K562 (cell line): ENCODE results near the gene SLC39A5. TPM values are rescaled to one million over a fixed set of nuclear protein-coding genes. Genes with fewer than 3 reads are reported as not detected.

ENCODE experiments used
- ATAC-seq: fragments of 200-7000 bp; cut with Tn5 transposase; 3 replicates; pipeline ENCODE4 v1.9.1; 2020; ENCODE audit warnings: moderate library complexity
- BruUV-seq: library from RNA; stranded (reverse); fragments of 400-500 nt; replicated peaks from 2 replicates; lab custom pipeline; 2021; lab: Mats Ljungman, UMichigan
- CTCF ChIA-PET: fragments of 300-600 bp; formaldehyde crosslinking; extraction: SDS; loops from one replicate; lab custom pipeline; 2021; ENCODE audit warnings: low intra/inter-chr PET ratio; lab: Yijun Ruan, JAX
- POLR2A ChIA-PET: fragments of 300-600, 350-650 bp; sonication (Branson Sonifier 250); formaldehyde crosslinking; extraction: SDS; loops from one replicate; lab custom pipeline; 2021; ENCODE audit warnings: antibody characterized with exemption, inconsistent platforms; lab: Yijun Ruan, JAX
- DNase-seq, 4 experiments: peaks; one replicate each; pipeline versions ENCODE4 v3.0.0 to v3.0.0-alpha.2; 2011 to 2018; ENCODE audit warnings: low spot score in 3 of 4, mixed read lengths in 3 of 4; ENCODE audit errors: extremely low read depth in 1 of 4
- FAIRE-seq: peaks from 2 replicates; lab custom pipeline; 2011; peaks lifted over from hg19 to GRCh38; lab: Jason Lieb, UNC
- H2AFZ ChIP-seq: 2 replicates; pipeline ENCODE4 v1.6.0; 2011; ENCODE audit warnings: low read depth, low read length, control low read depth, inconsistent platforms
- H3K27ac ChIP-seq: fragments of 200-600 bp; 3 replicates; pipeline ENCODE4 v1.8.0; 2011; ENCODE audit warnings: low read depth, mild to moderate bottlenecking, control low read depth, inconsistent platforms, low read length, moderate library complexity, mixed read lengths; ENCODE audit errors: extremely low read depth
- H3K27me3 ChIP-seq, 2 experiments: fragments of 300-600 bp in 1 of 2; 2 replicates in 1 of 2; 3 replicates in 1 of 2; pipeline versions ENCODE4 v1.6.0 to v1.8.0; 2011; ENCODE audit warnings: inconsistent platforms in 2 of 2, low read length in 2 of 2, mild to moderate bottlenecking in 1 of 2, mixed read lengths in 1 of 2, moderate library complexity in 1 of 2; ENCODE audit not compliant: control insufficient read depth in 2 of 2, insufficient read depth in 2 of 2
- H3K36me3 ChIP-seq: fragments of 300-600 bp; 3 replicates; pipeline ENCODE4 v1.8.0; 2011; ENCODE audit warnings: mild to moderate bottlenecking, low read length, inconsistent platforms; ENCODE audit not compliant: control insufficient read depth, insufficient read depth
- H3K4me1 ChIP-seq, 2 experiments: fragments of 200-600 bp in 1 of 2; replicated peaks in 1 of 2; 2 replicates in 1 of 2; 3 replicates in 1 of 2; pipeline versions ENCODE4 v1.5.1 to v1.8.0; 2011; ENCODE audit warnings: inconsistent platforms in 2 of 2, low read length in 2 of 2, mild to moderate bottlenecking in 1 of 2, mixed read lengths in 1 of 2, moderate library complexity in 1 of 2; ENCODE audit not compliant: control insufficient read depth in 2 of 2, insufficient read depth in 2 of 2
- H3K4me2 ChIP-seq: 2 replicates; pipeline ENCODE4 v1.6.1; 2011; ENCODE audit warnings: low read length, control low read depth, inconsistent platforms, mixed read lengths; ENCODE audit not compliant: insufficient read depth
- H3K4me3 ChIP-seq: fragments of 200-600 bp; sonication (generic), shearing (Covaris generic); 2 replicates; pipeline ENCODE4 v1.5.1; 2016; ENCODE audit warnings: control low read depth, inconsistent platforms
- H3K79me2 ChIP-seq: fragments of 200-600 bp; 3 replicates; pipeline ENCODE4 v1.8.0; 2011; ENCODE audit warnings: low read length, inconsistent platforms; ENCODE audit not compliant: control insufficient read depth, insufficient read depth
- H3K9ac ChIP-seq, 2 experiments: 2 replicates each; pipeline versions ENCODE4 v1.6.0 to v1.6.1; 2011; ENCODE audit warnings: low read depth in 2 of 2, low read length in 2 of 2, control low read depth in 1 of 2, inconsistent platforms in 1 of 2, mild to moderate bottlenecking in 1 of 2, mixed read lengths in 1 of 2; ENCODE audit not compliant: insufficient read depth in 1 of 2
- H3K9me1 ChIP-seq: one replicate; pipeline ENCODE4 v1.6.0; 2011; ENCODE audit warnings: inconsistent platforms, mild to moderate bottlenecking, low read length, moderate library complexity; ENCODE audit not compliant: control insufficient read depth, insufficient read depth
- H3K9me3 ChIP-seq: replicated peaks from 2 replicates; pipeline ENCODE4 v1.5.1; 2011; ENCODE audit warnings: low read depth, low read length, inconsistent platforms; ENCODE audit not compliant: control insufficient read depth, insufficient read depth
- H4K20me1 ChIP-seq: replicated peaks from 2 replicates; pipeline ENCODE4 v1.6.1; 2011; ENCODE audit warnings: low read length, inconsistent platforms, mixed read lengths; ENCODE audit not compliant: control insufficient read depth, insufficient read depth
- ATF7 ChIP-seq: fragments of 450-650 bp; IDR thresholded peaks from 2 replicates; pipeline ENCODE4 v1.7.1; 2014; ENCODE audit warnings: mild to moderate bottlenecking, moderate library complexity
- MTA2 ChIP-seq: fragments of 450-650 bp; IDR thresholded peaks from 2 replicates; pipeline ENCODE4 v1.6.1; 2016; ENCODE audit warnings: low read depth
- MYBL2 ChIP-seq, 2 experiments: fragments of 450-650 bp in 1 of 2; sonication (generic) in 1 of 2; formaldehyde crosslinking in 1 of 2; IDR thresholded peaks; 2 replicates each; pipeline versions ENCODE4 v1.6.1 to v1.8.1; 2017 to 2022; ENCODE audit warnings: borderline replicate concordance in 1 of 2, inconsistent platforms in 1 of 2, low read depth in 1 of 2, mild to moderate bottlenecking in 1 of 2, missing genetic modification reagents in 1 of 2, moderate library complexity in 1 of 2
- WGBS: fragments of 100-300 bp; shearing (Covaris generic); methylation state at CpG from one replicate; pipeline ENCODE4 v1.1.6; 2016; ENCODE audit warnings: low coverage, mixed read lengths; ENCODE audit not compliant: insufficient coverage; ENCODE audit errors: missing lambda C conversion rate; 5-methylcytosine and 5-hydroxymethylcytosine counted together
- in situ Hi-C: fragments of 300-500 bp; cut with MboI; formaldehyde crosslinking; loops from 4 replicates; pipeline ENCODE4 v1.15.0; 2018; ENCODE audit warnings: inconsistent platforms, mixed read lengths
- intact Hi-C: fragments of 100-400 bp; cut with micrococcal nuclease; formaldehyde crosslinking; loops from 2 replicates; pipeline ENCODE4 v1.14.2; 2022
- polyA plus RNA-seq, 8 experiments: library from polyadenylated mRNA; depleted of rRNA in 4 of 8; stranded (reverse) in 5 of 8; unstranded in 3 of 8; fragments of >200 nt; fragmentation: Nextera tagmentation in 2 of 8; fragmentation: Illumina TruSeq in 1 of 8; extraction: Ambion mirVana in 2 of 8; extraction: Trizol in 1 of 8; gene quantifications; 2 replicates each; pipeline versions ENCODE4 v1.2.1 to v1.2.3, GENCODE V29; 2011 to 2014; ENCODE audit warnings: inconsistent platforms in 1 of 8, missing spikeins in 1 of 8
- total RNA-seq, 7 experiments: library from RNA; depleted of rRNA in 6 of 7; stranded (reverse); fragments of >200 nt in 6 of 7; fragmentation: Illumina TruSeq in 2 of 7; extraction: Trizol in 2 of 7; gene quantifications; 2 replicates each; pipeline versions ENCODE4 v1.2.1 to v1.2.3, GENCODE V29; 2011 to 2021; ENCODE audit warnings: low replicate concordance in 1 of 7
- TF ChIP-seq, protein P1 (sequence below), 2 experiments: fragments of 450-650 bp in 1 of 2; sonication (generic) in 1 of 2; formaldehyde crosslinking in 1 of 2; IDR thresholded peaks in 1 of 2; conservative IDR thresholded peaks in 1 of 2; 2 replicates each; pipeline versions ENCODE4 v1.6.1 to v1.8.1; 2016 to 2023; ENCODE audit warnings: mild to moderate bottlenecking in 2 of 2, moderate library complexity in 2 of 2, inconsistent platforms in 1 of 2, missing genetic modification reagents in 1 of 2

The SLC39A5 gene
- total and polyA plus RNA-seq, 9 of the 15 experiments (the other 6 are each of a cell fraction or from before 2014, with no cell fraction given), result 0.08 to 0.10 TPM; not detected in 7

DNA sequence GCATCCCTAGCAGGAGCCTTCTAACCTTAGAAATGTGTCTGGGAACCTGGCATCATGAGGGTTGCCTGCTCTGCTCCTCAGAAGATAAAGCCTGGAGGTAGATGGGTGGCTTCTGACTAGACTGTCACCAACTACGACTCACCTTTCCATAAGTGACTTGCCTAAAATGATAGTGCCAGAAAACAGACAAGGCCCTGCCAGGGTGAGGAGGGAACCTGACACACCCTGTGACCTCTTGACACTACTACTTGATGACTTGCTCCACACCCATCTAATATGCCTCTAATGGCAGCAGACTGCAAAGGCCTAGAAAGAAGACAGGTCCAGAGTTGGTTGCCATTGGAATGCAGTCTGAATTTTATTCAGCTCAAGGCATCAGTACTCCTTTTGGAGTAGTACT lies 17.5 kb upstream of the SLC39A5 start:
- Histone ChIP-seq H3K27ac (no peak overlapping the region), H3K9me1 (no peaks in the 10 kb centered on the region), H3K36me3 (peaks cover 76% of the 10 kb centered on the region), H4K20me1 (0 out of 2 replicates have a peak, but pooled peaks cover 3% of the 10 kb centered on the region), H3K27me3 (no peaks in the 10 kb centered on the region), H3K9me3 (no peaks in the 10 kb centered on the region), H3K4me3 (no peak overlapping the region), H2AFZ (no peak overlapping the region), H3K4me1 (no peaks in the 10 kb centered on the region), H3K4me2 (no peak overlapping the region), H3K9ac (no peak overlapping the region), H3K79me2 (peaks cover under 1% of the 10 kb centered on the region; the same call in 2 of the 3 replicates)
- BruUV-seq, result no TSS peak
- ATAC-seq, result no peak
- WGBS, result 40% methylated on average over 1 of the region's 1 CpG
- TF ChIP-seq MYBL2 (IDR thresholded peaks at IDR 0.05; ENCODE audit: low read depth) (no peak), MYBL2 (CRISPR knock-in tag; IDR thresholded peaks at IDR 0.05; ENCODE audit: borderline replicate concordance) (no peak)
- POLR2A ChIA-PET, result no interaction called here
- DNase-seq, result peak in 1 of 4 experiments; percentile 31
- intact Hi-C loops, result no loop called here
- no peak for FAIRE-seq
- in situ Hi-C loops, result no loop called here
- CTCF ChIA-PET, result no interaction called here

DNA sequence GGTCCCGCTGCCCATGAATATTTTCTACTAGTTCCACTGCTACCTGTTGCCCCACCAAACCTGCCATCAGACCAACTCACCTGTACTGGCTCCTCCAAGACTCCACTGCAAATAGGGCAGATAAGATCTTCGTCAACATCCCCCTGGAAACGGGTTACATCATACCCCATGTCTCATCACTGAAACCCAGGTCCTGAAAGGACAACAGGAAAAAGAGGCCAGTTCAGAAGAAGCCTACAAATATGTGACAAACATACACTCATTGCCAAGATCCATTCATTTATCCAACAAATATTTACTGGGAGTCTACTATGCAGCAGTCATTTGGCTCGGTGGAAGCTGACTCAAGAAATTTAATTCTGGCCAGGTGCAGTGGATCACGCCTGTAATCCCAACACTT lies 16.0 kb upstream of the SLC39A5 start:
- ATAC-seq, result no peak
- H3K79me2 ChIP-seq, result peaks cover 2% of the 10 kb centered on the region; the same call in 2 of the 3 replicates
- H3K4me1 ChIP-seq, result no peaks in the 10 kb centered on the region
- no peaks in the 10 kb centered on the region for H3K9me1 ChIP-seq
- no peaks in the 10 kb centered on the region for H3K9me3 ChIP-seq
- peak in 1 of 4 experiments; percentile 31 for DNase-seq
- ChIA-PET POLR2A (no interaction called here), CTCF (no interaction called here)
- intact Hi-C loops (no loop called here), in situ Hi-C loops (no loop called here)
- FAIRE-seq, result peak; percentile 44
- 0 out of 2 replicates have a peak, but pooled peaks have one; percentile 23 for TF ChIP-seq ATF7
- TF ChIP-seq, protein P1, sequence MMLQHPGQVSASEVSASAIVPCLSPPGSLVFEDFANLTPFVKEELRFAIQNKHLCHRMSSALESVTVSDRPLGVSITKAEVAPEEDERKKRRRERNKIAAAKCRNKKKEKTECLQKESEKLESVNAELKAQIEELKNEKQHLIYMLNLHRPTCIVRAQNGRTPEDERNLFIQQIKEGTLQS (IDR thresholded peaks at IDR 0.05), result peak; percentile 38
- TF ChIP-seq, protein P1 (CRISPR knock-in tag; conservative IDR thresholded peaks at IDR 0.05), result no peak
- TF ChIP-seq MTA2, result no peak
- H3K4me2 ChIP-seq, result no peak overlapping the region
- no peak overlapping the region for H3K9ac ChIP-seq
- no peaks in the 10 kb centered on the region for H3K27me3 ChIP-seq
- no peak overlapping the region for H3K27ac ChIP-seq
- peaks cover 66% of the 10 kb centered on the region for H3K36me3 ChIP-seq
- H4K20me1 ChIP-seq, result 0 out of 2 replicates have a peak, but pooled peaks cover 3% of the 10 kb centered on the region
- BruUV-seq, result no TSS peak
- no peak overlapping the region for H3K4me3 ChIP-seq
- H2AFZ ChIP-seq, result no peak overlapping the region
- 81% methylated on average over 5 of the region's 5 CpGs for WGBS
